HUES64 (cell line): ENCODE data around the gene CRTAP.
"Not testable (repeated sequence)": the region's sequence is repeated elsewhere in the genome, so short reads cannot be mapped to it uniquely, and the experiment has no call there.

ENCODE experiments used
- H3K27ac ChIP-seq: 2 replicates; pipeline ENCODE4 v1.7.0; 2013; ENCODE audit warnings: low read depth, low read length, inconsistent platforms
- H3K27me3 ChIP-seq: 2 replicates; pipeline ENCODE4 v1.6.1; 2013; ENCODE audit warnings: mild to moderate bottlenecking, low read length; ENCODE audit not compliant: insufficient read depth
- H3K36me3 ChIP-seq: 2 replicates; pipeline ENCODE4 v1.6.1; 2013; ENCODE audit warnings: mild to moderate bottlenecking, low read length; ENCODE audit not compliant: insufficient read depth
- H3K4me1 ChIP-seq: 2 replicates; pipeline ENCODE4 v1.6.1; 2013; ENCODE audit warnings: mild to moderate bottlenecking, low read length, moderate library complexity; ENCODE audit not compliant: insufficient read depth
- H3K4me3 ChIP-seq: 2 replicates; pipeline ENCODE4 v1.5.1; 2013; ENCODE audit warnings: mild to moderate bottlenecking, low read length, moderate library complexity
- H3K9ac ChIP-seq: 2 replicates; pipeline ENCODE4 v1.6.1; 2013; ENCODE audit warnings: mild to moderate bottlenecking, low read depth, low read length
- H3K9me3 ChIP-seq: 2 replicates; pipeline ENCODE4 v1.6.1; 2013; ENCODE audit warnings: low read depth, low read length; ENCODE audit not compliant: insufficient read depth
- WGBS: fragments of 150-250, 120-280 bp; methylation state at CpG from one replicate; pipeline ENCODE4 v1.1.7; 2013; ENCODE audit warnings: missing lambda C conversion rate; 5-methylcytosine and 5-hydroxymethylcytosine counted together

CRTAP gene

GRCh38 chr3:33181229-33181628, 67.4 kb downstream of the CRTAP start:
- H3K9me3 ChIP-seq = no peaks in the 10 kb centered on the region
- no peaks in the 10 kb centered on the region for H3K27me3 ChIP-seq
- H3K36me3 ChIP-seq = no peaks in the 10 kb centered on the region
- no peak overlapping the region for H3K9ac ChIP-seq
- 88% methylated on average over 5 of the region's 5 CpGs for WGBS
- H3K27ac ChIP-seq = no peak overlapping the region
- no peaks in the 10 kb centered on the region for H3K4me1 ChIP-seq
- no peak overlapping the region for H3K4me3 ChIP-seq

- not testable (repeated sequence) for H3K27me3 ChIP-seq, H3K9ac ChIP-seq, H3K9me3 ChIP-seq, H3K36me3 ChIP-seq, H3K27ac ChIP-seq, H3K4me1 ChIP-seq, H3K4me3 ChIP-seq
- 83% methylated on average over 1 of the region's 1 CpG for WGBS
Observed at GRCh38 chr3:33181641-33182040, 67.8 kb downstream of the CRTAP start.

DNA sequence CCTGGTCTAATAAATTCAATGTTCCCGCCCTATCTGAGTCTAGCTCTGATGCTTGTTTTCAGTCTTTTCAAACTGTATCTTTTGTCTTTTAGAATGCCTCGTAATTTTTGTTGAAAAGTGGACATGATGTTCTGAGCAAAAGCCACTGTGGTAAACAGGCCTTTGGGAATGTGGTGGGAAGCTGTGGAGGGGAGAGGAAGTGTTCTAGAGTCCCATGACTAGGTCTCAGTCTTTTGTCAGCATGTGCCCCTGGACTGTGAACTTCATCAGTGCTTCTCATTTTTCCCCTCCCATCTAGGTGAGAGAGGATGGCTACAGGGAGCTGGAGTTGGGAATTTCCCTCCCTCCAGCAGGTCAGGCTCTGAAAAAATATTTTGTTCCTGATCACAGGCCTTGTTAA, 71.0 kb downstream of the CRTAP start:
- no peaks in the 10 kb centered on the region for H3K36me3 ChIP-seq
- no peak overlapping the region for H3K27ac ChIP-seq
- no peaks in the 10 kb centered on the region; the same call in 1 of the 2 replicates for H3K4me1 ChIP-seq
- H3K9ac ChIP-seq = no peak overlapping the region
- H3K4me3 ChIP-seq = no peak overlapping the region
- 92% methylated on average over 2 of the region's 2 CpGs for WGBS
- H3K9me3 ChIP-seq = no peaks in the 10 kb centered on the region
- H3K27me3 ChIP-seq = no peaks in the 10 kb centered on the region

GRCh38 chr3:33186524-33187367, 72.9 kb downstream of the CRTAP start:
- 95% methylated on average over 13 of the region's 13 CpGs for WGBS
- no peak overlapping the region for H3K9ac ChIP-seq

DNA sequence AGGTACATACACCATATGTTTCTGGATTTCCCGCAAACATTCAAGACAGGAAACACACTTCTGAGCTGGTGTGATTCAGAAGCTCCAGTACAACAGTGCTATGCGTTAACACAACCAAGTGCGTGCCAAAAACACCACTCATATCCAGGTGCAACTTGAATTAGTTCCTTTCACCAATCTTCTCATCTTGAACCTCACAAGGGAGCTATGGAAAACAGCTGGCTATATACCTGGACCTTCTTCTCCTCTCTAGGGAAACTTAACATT, 73.5 kb downstream of the CRTAP start:
- 96% methylated on average over 3 of the region's 3 CpGs for WGBS

More at GRCh38 chr3:33186524-33187367, 72.9 kb downstream of the CRTAP start:
- Histone ChIP-seq H3K4me3 (no peak overlapping the region), H3K36me3 (no peaks in the 10 kb centered on the region), H3K27me3 (no peaks in the 10 kb centered on the region), H3K27ac (no peak overlapping the region), H3K9me3 (no peaks in the 10 kb centered on the region), H3K4me1 (no peaks in the 10 kb centered on the region; the same call in 1 of the 2 replicates)

GRCh38 chr3:33194303-33194702, 80.5 kb downstream of the CRTAP start:
- H3K27me3 ChIP-seq = no peaks in the 10 kb centered on the region
- H3K36me3 ChIP-seq = no peaks in the 10 kb centered on the region
- WGBS = 78% methylated on average over 1 of the region's 1 CpG
- no peaks in the 10 kb centered on the region for H3K9me3 ChIP-seq
- H3K27ac ChIP-seq = no peak overlapping the region
- no peak overlapping the region for H3K4me3 ChIP-seq
- H3K9ac ChIP-seq = no peak overlapping the region
- H3K4me1 ChIP-seq = no peaks in the 10 kb centered on the region

More for the DNA sequence above, 73.5 kb downstream of the CRTAP start:
- H3K27ac ChIP-seq = no peak overlapping the region
- H3K9me3 ChIP-seq = no peaks in the 10 kb centered on the region
- H3K9ac ChIP-seq = no peak overlapping the region
- no peaks in the 10 kb centered on the region for H3K27me3 ChIP-seq
- no peaks in the 10 kb centered on the region; the same call in 1 of the 2 replicates for H3K4me1 ChIP-seq
- no peak overlapping the region for H3K4me3 ChIP-seq
- H3K36me3 ChIP-seq = no peaks in the 10 kb centered on the region

DNA sequence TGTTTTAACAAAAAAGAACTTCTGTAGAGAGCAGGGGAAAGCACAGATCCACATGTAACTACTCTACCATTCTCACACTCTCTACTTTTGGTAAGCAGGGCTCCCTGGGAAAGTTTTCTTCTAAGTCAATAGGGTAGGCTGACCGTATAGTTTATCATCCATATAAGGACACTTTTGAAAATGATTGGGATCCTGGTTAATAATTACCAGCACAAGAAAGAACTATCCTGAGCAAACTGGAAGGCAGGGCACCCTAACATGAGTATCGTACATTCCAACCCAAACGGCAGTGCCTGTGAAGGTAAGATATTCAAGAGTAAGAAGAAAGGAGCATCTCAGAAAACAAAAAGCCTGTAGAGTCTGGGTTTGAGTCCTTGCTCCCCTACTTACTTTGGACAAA, 82.7 kb downstream of the CRTAP start:
- H3K27ac ChIP-seq = no peak overlapping the region
- no peaks in the 10 kb centered on the region for H3K36me3 ChIP-seq
- no peaks in the 10 kb centered on the region for H3K9me3 ChIP-seq
- no peaks in the 10 kb centered on the region for H3K27me3 ChIP-seq
- H3K4me3 ChIP-seq = no peak overlapping the region
- H3K4me1 ChIP-seq = no peaks in the 10 kb centered on the region
- WGBS = 95% methylated on average over 2 of the region's 3 CpGs
- no peak overlapping the region for H3K9ac ChIP-seq
